Measurements from ENCODE around the gene ATG2B. TPM values are rescaled to one million over a fixed set of nuclear protein-coding genes. Genes with fewer than 3 reads are reported as not detected.

The ATG2B gene
- polyA plus RNA-seq, 3 donors, result 0.94 to 6.7 (median 1.3) TPM

DNA sequence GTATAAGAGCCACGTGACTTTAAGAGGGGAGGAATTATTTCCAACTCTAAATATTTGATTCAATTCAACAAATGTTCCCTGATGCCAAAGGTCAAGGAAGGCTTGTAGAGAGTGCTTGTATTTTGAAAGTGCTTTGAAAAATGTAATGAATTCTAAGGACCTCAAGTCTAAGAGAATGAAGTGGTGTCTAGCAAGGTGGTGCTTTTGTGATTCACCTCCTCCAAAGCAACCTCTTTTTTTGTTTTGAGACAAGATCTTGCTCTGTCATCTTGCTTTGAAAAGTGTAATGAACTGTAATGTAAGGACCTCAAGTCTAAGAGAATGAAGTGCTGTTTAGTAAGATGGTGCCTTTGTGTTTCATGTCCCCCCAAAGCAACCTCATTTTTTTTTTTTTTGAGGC, 42.5 kb upstream of the ATG2B start:
- H3K9me3 Mint-ChIP-seq, result no peaks in the 10 kb centered on the region
- no peaks in the 10 kb centered on the region for H3K4me1 ChIP-seq (ENCODE audit: control insufficient read depth in 1 of 2, insufficient read depth in 2 of 2, low read length in 2 of 2)
- TF ChIP-seq, protein P1, sequence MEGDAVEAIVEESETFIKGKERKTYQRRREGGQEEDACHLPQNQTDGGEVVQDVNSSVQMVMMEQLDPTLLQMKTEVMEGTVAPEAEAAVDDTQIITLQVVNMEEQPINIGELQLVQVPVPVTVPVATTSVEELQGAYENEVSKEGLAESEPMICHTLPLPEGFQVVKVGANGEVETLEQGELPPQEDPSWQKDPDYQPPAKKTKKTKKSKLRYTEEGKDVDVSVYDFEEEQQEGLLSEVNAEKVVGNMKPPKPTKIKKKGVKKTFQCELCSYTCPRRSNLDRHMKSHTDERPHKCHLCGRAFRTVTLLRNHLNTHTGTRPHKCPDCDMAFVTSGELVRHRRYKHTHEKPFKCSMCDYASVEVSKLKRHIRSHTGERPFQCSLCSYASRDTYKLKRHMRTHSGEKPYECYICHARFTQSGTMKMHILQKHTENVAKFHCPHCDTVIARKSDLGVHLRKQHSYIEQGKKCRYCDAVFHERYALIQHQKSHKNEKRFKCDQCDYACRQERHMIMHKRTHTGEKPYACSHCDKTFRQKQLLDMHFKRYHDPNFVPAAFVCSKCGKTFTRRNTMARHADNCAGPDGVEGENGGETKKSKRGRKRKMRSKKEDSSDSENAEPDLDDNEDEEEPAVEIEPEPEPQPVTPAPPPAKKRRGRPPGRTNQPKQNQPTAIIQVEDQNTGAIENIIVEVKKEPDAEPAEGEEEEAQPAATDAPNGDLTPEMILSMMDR (IDR thresholded peaks at IDR 0.05), result no peak
- H3K27ac ChIP-seq (ENCODE audit: low read depth in 1 of 2, low read length in 2 of 2), result no peak overlapping the region
- no peak overlapping the region for H2AFZ ChIP-seq (ENCODE audit: insufficient read depth, low read depth, low read length, poor library complexity, severe bottlenecking)
- H3K27me3 Mint-ChIP-seq (ENCODE audit: low read depth in 3 of 3), result peaks cover 0 to 4% (median 3%) of the 10 kb centered on the region in 3 donors
- H3K9me3 ChIP-seq (replicated peaks in 1 of 2; ENCODE audit: control insufficient read depth in 1 of 2, insufficient read depth in 1 of 2, low read length in 2 of 2), result no peaks in the 10 kb centered on the region
- WGBS (ENCODE audit: insufficient coverage), result no CpG with 5 or more reads among the region's 1 CpG
- no peak overlapping the region for H3K4me3 Mint-ChIP-seq
- no peak overlapping the region for H3K9ac ChIP-seq (ENCODE audit: insufficient read depth, low read length, poor library complexity, severe bottlenecking)
- no peaks in the 10 kb centered on the region for H3K36me3 ChIP-seq (replicated peaks in 1 of 2; ENCODE audit: control insufficient read depth in 1 of 2, insufficient read depth in 2 of 2, low read length in 2 of 2)
- H3K79me2 ChIP-seq (ENCODE audit: insufficient read depth, low read length), result no peaks in the 10 kb centered on the region
- no peak overlapping the region for H3K27ac Mint-ChIP-seq
- no peaks in the 10 kb centered on the region for H3K27me3 ChIP-seq (ENCODE audit: control insufficient read depth in 2 of 2, insufficient read depth in 2 of 2, low read length in 2 of 2)
- H3K36me3 Mint-ChIP-seq, result no peaks in the 10 kb centered on the region
- DNase-seq, result no peak
- intact Hi-C loops (cut with micrococcal nuclease), result no loop called here
- no peaks in the 10 kb centered on the region for H4K20me1 ChIP-seq (ENCODE audit: insufficient read depth, low read length)
- no peak overlapping the region for H3K4me3 ChIP-seq (replicated peaks in 1 of 3; ENCODE audit: low read depth in 2 of 3, low read length in 3 of 3)
- H3K4me2 ChIP-seq (replicated peaks; ENCODE audit: extremely low read depth, low read length, poor library complexity, severe bottlenecking), result no peak overlapping the region
- H3K4me1 Mint-ChIP-seq, result no peaks in the 10 kb centered on the region

DNA sequence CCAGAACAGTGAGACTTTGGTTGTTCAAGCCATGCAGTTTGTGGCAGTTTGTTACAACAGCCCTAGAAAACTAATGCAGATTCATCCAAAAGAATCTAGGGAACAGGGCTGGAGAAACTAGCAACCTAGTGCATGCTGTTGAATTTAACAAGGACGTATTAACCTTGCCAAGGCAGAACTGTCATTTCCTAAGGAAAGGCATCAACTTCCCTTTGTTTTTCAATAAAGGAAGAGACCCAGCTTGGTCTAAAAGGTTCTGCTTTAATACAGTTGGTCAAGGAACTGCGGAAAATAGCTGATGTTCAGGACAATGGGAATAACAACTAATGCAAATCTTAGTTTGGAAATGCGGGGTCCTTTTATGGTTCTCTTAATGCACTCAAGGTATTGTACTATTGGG, 40.3 kb upstream of the ATG2B start:
- no peak overlapping the region for H3K4me3 Mint-ChIP-seq
- Histone ChIP-seq H3K27me3 (ENCODE audit: control insufficient read depth in 2 of 2, insufficient read depth in 2 of 2, low read length in 2 of 2) (no peaks in the 10 kb centered on the region), H3K27ac (ENCODE audit: low read depth in 1 of 2, low read length in 2 of 2) (no peak overlapping the region), H3K79me2 (ENCODE audit: insufficient read depth, low read length) (no peaks in the 10 kb centered on the region), H3K9ac (ENCODE audit: insufficient read depth, low read length, poor library complexity, severe bottlenecking) (no peak overlapping the region), H3K4me1 (ENCODE audit: control insufficient read depth in 1 of 2, insufficient read depth in 2 of 2, low read length in 2 of 2) (no peaks in the 10 kb centered on the region), H4K20me1 (ENCODE audit: insufficient read depth, low read length) (no peaks in the 10 kb centered on the region), H3K36me3 (replicated peaks in 1 of 2; ENCODE audit: control insufficient read depth in 1 of 2, insufficient read depth in 2 of 2, low read length in 2 of 2) (no peaks in the 10 kb centered on the region), H3K4me3 (replicated peaks in 1 of 3; ENCODE audit: low read depth in 2 of 3, low read length in 3 of 3) (no peak overlapping the region), H3K4me2 (replicated peaks; ENCODE audit: extremely low read depth, low read length, poor library complexity, severe bottlenecking) (no peak overlapping the region), H3K9me3 (replicated peaks in 1 of 2; ENCODE audit: control insufficient read depth in 1 of 2, insufficient read depth in 1 of 2, low read length in 2 of 2) (no peaks in the 10 kb centered on the region), H2AFZ (ENCODE audit: insufficient read depth, low read depth, low read length, poor library complexity, severe bottlenecking) (no peak overlapping the region)
- no peaks in the 10 kb centered on the region for H3K9me3 Mint-ChIP-seq
- peaks cover 2 to 5% (median 5%) of the 10 kb centered on the region in 3 donors for H3K27me3 Mint-ChIP-seq (ENCODE audit: low read depth in 3 of 3)
- H3K27ac Mint-ChIP-seq, result no peak overlapping the region
- intact Hi-C loops (cut with micrococcal nuclease), result no loop called here
- no peaks in the 10 kb centered on the region for H3K36me3 Mint-ChIP-seq
- no peaks in the 10 kb centered on the region for H3K4me1 Mint-ChIP-seq
- WGBS (ENCODE audit: insufficient coverage), result 56% methylated on average over 3 of the region's 3 CpGs
- TF ChIP-seq, protein P1 (IDR thresholded peaks at IDR 0.05), result no peak
- DNase-seq, result no peak
